Lower leg skin (tissue), 3 donors: Measurements from ENCODE around the gene TGFBRAP1.

Experiments used
- CTCF ChIP-seq, 3 donors: fragments of 450-650 bp; IDR thresholded peaks; one replicate each; pipeline ENCODE4 v1.5.1; 2016; ENCODE audit warnings: antibody characterized with exemption in 3 of 3, mild to moderate bottlenecking in 3 of 3, moderate library complexity in 2 of 3
- POLR2A ChIP-seq, 2 donors: fragments of 450-650 bp; IDR thresholded peaks; one replicate each; pipeline ENCODE4 v1.6.1; 2016 to 2017; ENCODE audit warnings: antibody characterized with exemption in 2 of 2, mild to moderate bottlenecking in 1 of 2, moderate library complexity in 1 of 2

- TF ChIP-seq POLR2A (IDR thresholded peaks at IDR 0.05) (no peak), CTCF (IDR thresholded peaks at IDR 0.05) (no peak)
Observed at GRCh38 chr2:105242286-105242993, 87.1 kb downstream of the TGFBRAP1 start.
